Measurements from ENCODE around the gene DNM2.

- TF ChIP-seq CTCF (IDR thresholded peaks at IDR 0.05; ENCODE audit: low read depth, low read length, poor library complexity, severe bottlenecking) (no peak), EZH2phosphoT487 (IDR thresholded peaks at IDR 0.05; ENCODE audit: borderline replicate concordance, low read length) (no peak)
Measured at GRCh38 chr19:10852098-10852800, 134.4 kb downstream of the DNM2 start.
